Measurements from ENCODE around the gene PLCH2.

DNA sequence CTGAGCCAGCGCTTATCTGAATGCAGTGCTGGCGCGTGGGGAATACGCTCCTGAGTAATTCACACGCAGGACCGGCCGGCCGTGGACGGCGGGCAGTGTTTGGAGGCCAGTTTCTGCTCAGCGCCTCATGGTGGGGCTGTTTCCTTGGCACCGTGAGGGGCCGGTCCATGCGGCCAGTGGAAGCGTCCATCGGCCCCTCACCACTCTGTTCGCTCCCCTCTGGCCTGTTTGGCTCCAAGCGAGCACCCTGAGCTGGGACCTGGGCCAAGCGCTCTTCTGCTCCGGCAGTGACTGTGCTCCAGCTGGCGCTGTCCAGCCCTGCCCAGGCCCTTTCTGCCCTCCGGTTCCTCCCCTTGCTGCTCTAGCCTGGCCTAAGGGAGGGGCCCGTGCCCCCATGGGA is 16.3 kb upstream of the PLCH2 start:
- TF ChIP-seq, protein P1, sequence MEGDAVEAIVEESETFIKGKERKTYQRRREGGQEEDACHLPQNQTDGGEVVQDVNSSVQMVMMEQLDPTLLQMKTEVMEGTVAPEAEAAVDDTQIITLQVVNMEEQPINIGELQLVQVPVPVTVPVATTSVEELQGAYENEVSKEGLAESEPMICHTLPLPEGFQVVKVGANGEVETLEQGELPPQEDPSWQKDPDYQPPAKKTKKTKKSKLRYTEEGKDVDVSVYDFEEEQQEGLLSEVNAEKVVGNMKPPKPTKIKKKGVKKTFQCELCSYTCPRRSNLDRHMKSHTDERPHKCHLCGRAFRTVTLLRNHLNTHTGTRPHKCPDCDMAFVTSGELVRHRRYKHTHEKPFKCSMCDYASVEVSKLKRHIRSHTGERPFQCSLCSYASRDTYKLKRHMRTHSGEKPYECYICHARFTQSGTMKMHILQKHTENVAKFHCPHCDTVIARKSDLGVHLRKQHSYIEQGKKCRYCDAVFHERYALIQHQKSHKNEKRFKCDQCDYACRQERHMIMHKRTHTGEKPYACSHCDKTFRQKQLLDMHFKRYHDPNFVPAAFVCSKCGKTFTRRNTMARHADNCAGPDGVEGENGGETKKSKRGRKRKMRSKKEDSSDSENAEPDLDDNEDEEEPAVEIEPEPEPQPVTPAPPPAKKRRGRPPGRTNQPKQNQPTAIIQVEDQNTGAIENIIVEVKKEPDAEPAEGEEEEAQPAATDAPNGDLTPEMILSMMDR (IDR thresholded peaks at IDR 0.05 in 4 of 5, conservative IDR thresholded peaks at IDR 0.05 in 1 of 5) = peak in 4 of 5 experiments; percentile 13 to 40 (median 29)
- no peak for TF ChIP-seq POLR2A (IDR thresholded peaks at IDR 0.05)
